Nephron (organoid): ENCODE results near the gene AHRR.

Experiments
- H3K27ac Mint-ChIP-seq, 3 experiments: 2 replicates each; pipeline ENCODE4 v1.8.0; 2020; ENCODE audit warnings: mixed read lengths in 3 of 3, mild to moderate bottlenecking in 2 of 3, moderate library complexity in 1 of 3
- H3K27me3 Mint-ChIP-seq: 2 replicates; pipeline ENCODE4 v1.8.0; 2021; ENCODE audit warnings: low read depth, mild to moderate bottlenecking, moderate library complexity, mixed read lengths
- H3K36me3 Mint-ChIP-seq: 2 replicates; pipeline ENCODE4 v1.8.0; 2020; ENCODE audit warnings: low read depth, mixed read lengths
- H3K4me1 Mint-ChIP-seq: 2 replicates; pipeline ENCODE4 v1.8.0; 2020; ENCODE audit warnings: mixed read lengths
- H3K4me3 Mint-ChIP-seq, 3 experiments: 2 replicates each; pipeline ENCODE4 v1.8.0; 2020; ENCODE audit warnings: mild to moderate bottlenecking in 3 of 3, mixed read lengths in 3 of 3, moderate library complexity in 2 of 3
- H3K9me3 Mint-ChIP-seq: 2 replicates; pipeline ENCODE4 v1.8.0; 2020; ENCODE audit warnings: mixed read lengths
- TF ChIP-seq, protein P1 (sequence below), 3 experiments: fragments of 200-600 bp; sonication (generic); IDR thresholded peaks; one replicate each; pipeline ENCODE4 v1.5.0; 2021; ENCODE audit warnings: antibody characterized with exemption in 3 of 3; ENCODE audit not compliant: unreplicated experiment in 3 of 3

AHRR gene

DNA sequence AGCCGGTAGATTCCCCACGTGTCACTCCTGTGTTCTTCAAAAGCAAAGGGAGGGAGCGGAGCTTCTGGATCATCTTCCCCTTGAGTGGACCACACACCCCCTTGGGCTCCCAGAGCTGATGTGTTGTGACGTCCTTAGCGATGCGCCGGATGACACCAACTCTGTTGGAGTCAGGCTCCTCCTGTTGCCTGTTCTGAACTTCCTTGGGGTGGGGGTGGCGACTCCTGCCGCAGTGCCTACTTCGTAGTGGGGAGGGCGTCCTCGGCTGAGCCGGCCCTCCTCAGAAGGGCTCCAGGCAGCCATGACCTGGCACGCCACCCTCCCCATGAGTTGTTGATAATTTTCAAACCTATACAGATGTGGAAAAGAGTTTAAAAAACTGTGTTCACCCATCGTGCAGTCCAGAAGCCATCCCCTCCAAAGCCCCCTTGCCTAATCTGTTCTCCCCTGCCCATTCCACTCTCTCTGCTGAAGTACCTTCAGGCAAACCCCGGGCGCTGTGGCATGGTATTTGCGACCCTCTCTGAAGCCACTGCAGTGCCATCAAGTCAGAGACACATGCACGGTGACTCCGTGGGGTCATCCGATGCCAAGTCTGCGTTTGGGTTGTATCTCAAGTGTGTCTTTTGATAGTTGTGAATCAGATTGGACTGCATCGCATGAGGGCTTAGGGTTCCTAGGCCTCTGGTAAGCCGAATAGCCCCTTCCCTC is 138.2 kb downstream of the AHRR start:
- no peaks in the 10 kb centered on the region for H3K27me3 Mint-ChIP-seq
- H3K36me3 Mint-ChIP-seq: peaks cover 71% of the 10 kb centered on the region
- H3K4me3 Mint-ChIP-seq: no peak overlapping the region
- H3K9me3 Mint-ChIP-seq: no peaks in the 10 kb centered on the region
- TF ChIP-seq, protein P1, sequence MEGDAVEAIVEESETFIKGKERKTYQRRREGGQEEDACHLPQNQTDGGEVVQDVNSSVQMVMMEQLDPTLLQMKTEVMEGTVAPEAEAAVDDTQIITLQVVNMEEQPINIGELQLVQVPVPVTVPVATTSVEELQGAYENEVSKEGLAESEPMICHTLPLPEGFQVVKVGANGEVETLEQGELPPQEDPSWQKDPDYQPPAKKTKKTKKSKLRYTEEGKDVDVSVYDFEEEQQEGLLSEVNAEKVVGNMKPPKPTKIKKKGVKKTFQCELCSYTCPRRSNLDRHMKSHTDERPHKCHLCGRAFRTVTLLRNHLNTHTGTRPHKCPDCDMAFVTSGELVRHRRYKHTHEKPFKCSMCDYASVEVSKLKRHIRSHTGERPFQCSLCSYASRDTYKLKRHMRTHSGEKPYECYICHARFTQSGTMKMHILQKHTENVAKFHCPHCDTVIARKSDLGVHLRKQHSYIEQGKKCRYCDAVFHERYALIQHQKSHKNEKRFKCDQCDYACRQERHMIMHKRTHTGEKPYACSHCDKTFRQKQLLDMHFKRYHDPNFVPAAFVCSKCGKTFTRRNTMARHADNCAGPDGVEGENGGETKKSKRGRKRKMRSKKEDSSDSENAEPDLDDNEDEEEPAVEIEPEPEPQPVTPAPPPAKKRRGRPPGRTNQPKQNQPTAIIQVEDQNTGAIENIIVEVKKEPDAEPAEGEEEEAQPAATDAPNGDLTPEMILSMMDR (IDR thresholded peaks at IDR 0.05; ENCODE audit: unreplicated experiment in 3 of 3): no peak
- H3K4me1 Mint-ChIP-seq: no peaks in the 10 kb centered on the region
- no peak overlapping the region for H3K27ac Mint-ChIP-seq

- H3K4me3 Mint-ChIP-seq: no peak overlapping the region
- no peaks in the 10 kb centered on the region for H3K9me3 Mint-ChIP-seq
Measured at GRCh38 chr5:460273-460625, 138.7 kb downstream of the AHRR start.

GRCh38 chr5:462051-462481 is 140.6 kb downstream of the AHRR start:
- Mint-ChIP-seq H3K27ac (no peak overlapping the region), H3K9me3 (no peaks in the 10 kb centered on the region), H3K4me1 (no peaks in the 10 kb centered on the region), H3K36me3 (peaks cover 58% of the 10 kb centered on the region), H3K4me3 (no peak overlapping the region), H3K27me3 (no peaks in the 10 kb centered on the region)
- TF ChIP-seq, protein P1 (IDR thresholded peaks at IDR 0.05; ENCODE audit: unreplicated experiment in 3 of 3): no peak

More at GRCh38 chr5:460273-460625, 138.7 kb downstream of the AHRR start:
- Mint-ChIP-seq H3K27me3 (no peaks in the 10 kb centered on the region), H3K4me1 (no peaks in the 10 kb centered on the region), H3K27ac (no peak overlapping the region), H3K36me3 (peaks cover 65% of the 10 kb centered on the region)
- TF ChIP-seq, protein P1 (IDR thresholded peaks at IDR 0.05; ENCODE audit: unreplicated experiment in 3 of 3): no peak

DNA sequence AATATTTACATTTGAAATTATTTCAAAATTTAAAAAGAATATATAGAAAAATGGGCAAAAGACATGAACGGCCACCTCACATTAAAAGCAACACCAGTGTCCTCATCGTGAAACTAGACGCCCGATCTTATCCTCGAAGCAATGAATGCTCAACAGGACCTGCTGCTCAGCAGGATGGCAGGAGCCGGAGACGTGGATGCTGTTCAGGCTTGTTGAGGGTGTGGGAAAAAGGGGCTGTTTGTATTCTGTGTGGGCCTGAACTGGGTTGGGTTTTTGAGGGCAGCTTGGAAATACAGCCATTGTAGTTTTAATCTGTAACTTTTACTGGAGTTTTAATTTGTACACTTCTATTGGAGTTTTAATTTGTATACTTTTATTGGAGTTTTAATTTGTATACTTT is 141.8 kb downstream of the AHRR start:
- Mint-ChIP-seq H3K4me3 (no peak overlapping the region), H3K9me3 (no peaks in the 10 kb centered on the region), H3K27ac (no peak overlapping the region), H3K27me3 (no peaks in the 10 kb centered on the region), H3K36me3 (peaks cover 55% of the 10 kb centered on the region), H3K4me1 (no peaks in the 10 kb centered on the region)
- TF ChIP-seq, protein P1 (IDR thresholded peaks at IDR 0.05; ENCODE audit: unreplicated experiment in 3 of 3): no peak

DNA sequence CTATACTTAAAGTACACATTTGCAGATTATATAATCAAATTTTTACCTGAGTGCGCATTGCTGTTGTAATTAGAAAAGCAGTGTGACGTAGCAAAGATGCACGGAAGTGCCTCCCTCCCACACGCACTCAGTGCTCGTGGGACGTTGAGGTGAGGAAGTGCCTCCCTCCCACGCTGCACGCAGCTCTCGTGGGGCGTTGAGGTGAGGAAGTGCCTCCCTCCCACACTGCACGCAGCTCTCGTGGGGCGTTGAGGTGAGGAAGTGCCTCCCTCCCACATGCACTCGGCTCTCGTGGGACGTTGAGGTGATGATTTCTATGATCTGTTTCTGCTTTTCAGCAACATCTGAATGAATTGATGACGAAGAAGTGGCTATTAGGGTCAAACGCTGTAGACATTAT is 142.4 kb downstream of the AHRR start:
- Mint-ChIP-seq H3K4me3 (no peak overlapping the region), H3K27ac (no peak overlapping the region), H3K9me3 (no peaks in the 10 kb centered on the region), H3K4me1 (no peaks in the 10 kb centered on the region), H3K27me3 (no peaks in the 10 kb centered on the region), H3K36me3 (peaks cover 49% of the 10 kb centered on the region)
- TF ChIP-seq, protein P1 (IDR thresholded peaks at IDR 0.05; ENCODE audit: unreplicated experiment in 3 of 3): no peak

- no peak overlapping the region for H3K27ac Mint-ChIP-seq
- H3K27me3 Mint-ChIP-seq: no peaks in the 10 kb centered on the region
- no peak overlapping the region for H3K4me3 Mint-ChIP-seq
- H3K36me3 Mint-ChIP-seq: peaks cover 44% of the 10 kb centered on the region
- H3K9me3 Mint-ChIP-seq: no peaks in the 10 kb centered on the region
- H3K4me1 Mint-ChIP-seq: no peaks in the 10 kb centered on the region
- TF ChIP-seq, protein P1 (IDR thresholded peaks at IDR 0.05; ENCODE audit: unreplicated experiment in 3 of 3): no peak
Measured at GRCh38 chr5:464446-464842, 142.9 kb downstream of the AHRR start.
